IPS-18c (cell line): ENCODE data around the gene MAGI2.
A peak's percentile ranks its signal among the peaks of the same experiment; 100 is the strongest.
"Not testable (repeated sequence)": the region's sequence is repeated elsewhere in the genome, so short reads cannot be mapped to it uniquely, and the experiment has no call there.

ENCODE experiments used
- H3K4me3 ChIP-seq: 2 replicates; pipeline ENCODE4 v1.7.0; 2013; ENCODE audit warnings: low read depth, mild to moderate bottlenecking, low read length, moderate library complexity; ENCODE audit not compliant: insufficient read depth
- H3K9me3 ChIP-seq: one replicate; pipeline ENCODE4 v1.6.1; 2013; ENCODE audit warnings: mild to moderate bottlenecking, low read length, moderate library complexity; ENCODE audit not compliant: control insufficient read depth, insufficient read depth

MAGI2 gene

DNA sequence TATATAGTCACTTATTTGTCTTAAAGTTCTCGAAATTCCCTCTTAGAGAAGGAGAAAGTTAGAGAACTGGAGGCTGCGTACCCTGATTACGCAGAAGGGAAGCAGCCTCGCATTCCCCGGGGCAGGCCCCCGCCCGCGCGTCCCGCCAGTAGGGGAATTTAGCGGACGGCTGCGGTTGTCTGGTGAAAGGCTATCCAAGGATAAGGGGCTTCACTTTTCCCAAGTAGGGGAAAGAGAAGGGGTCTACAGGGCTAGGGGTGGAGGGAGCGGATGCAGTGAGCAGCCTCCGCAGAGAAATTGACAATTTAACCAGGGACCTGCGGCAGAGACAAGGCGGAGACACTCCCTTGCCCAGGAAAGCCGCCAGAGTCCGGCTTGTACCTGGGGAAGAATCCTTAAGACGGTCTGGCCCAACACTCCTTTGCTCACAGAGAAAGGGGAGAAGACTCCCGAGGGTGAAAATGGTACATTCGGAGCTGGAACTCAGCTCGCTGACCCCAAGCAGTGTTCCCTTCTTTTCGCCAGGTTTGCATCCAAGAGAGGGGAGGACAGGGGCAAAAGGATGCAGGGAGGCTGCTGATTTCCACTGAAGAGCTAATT is 994 bp upstream of the MAGI2 start:
- Histone ChIP-seq H3K9me3 (no peaks in the 10 kb centered on the region), H3K4me3 (peak overlapping the region; percentile 72)

DNA sequence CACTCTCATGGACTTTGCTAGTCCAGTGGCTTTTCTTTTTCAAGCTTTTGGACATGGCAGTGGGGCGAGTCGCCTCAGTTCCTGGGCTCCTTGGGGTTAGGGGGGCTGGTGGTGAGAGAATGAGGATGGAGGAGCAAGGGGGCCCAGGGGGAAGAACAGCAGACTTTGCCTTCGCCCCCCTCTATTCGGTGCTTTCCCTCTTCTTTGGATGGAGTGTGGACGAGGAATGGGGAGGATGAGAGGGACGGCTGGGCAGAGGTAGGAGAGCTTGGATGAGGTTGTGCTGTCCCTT is 255 bp downstream of the MAGI2 start:
- H3K4me3 ChIP-seq = peak overlapping the region; percentile 72

DNA sequence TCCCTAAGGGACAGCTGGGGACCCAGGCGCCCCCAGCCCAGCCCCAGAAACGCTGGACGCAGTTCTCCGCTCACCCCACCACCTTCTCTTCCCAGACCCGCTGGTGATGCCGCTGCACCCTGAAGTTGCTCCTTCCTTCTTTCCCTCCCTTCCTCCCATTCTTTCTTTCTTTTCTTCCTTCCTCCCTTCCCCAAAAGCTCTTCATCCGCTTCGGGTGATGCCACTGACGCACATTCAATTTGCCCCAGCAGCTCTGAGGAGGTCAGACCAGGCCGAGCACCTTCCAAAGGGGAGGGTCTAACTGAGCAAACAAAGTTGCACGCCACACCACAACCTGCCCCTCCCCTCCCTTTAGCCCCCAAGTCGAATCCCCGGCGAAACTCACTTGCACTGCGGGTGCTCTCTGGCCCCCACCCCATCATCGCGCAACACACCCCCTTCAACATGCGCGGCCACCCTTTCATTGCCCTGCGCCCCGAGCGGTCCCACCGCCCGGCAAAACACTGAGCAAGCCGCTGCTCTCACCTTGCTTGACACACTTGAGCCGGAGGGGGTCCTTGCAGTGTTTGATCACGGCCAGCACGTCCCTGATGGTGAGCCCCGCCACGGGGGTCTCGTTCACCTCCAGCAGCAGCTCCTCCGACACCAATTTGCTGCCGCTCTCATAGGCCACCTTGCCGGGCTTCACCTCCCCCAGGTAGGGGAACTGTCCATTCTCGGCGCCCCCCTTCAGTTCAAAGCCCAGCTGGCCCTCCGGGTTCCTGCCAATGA is 787 bp downstream of the MAGI2 start:
- peak overlapping the region; percentile 72 for H3K4me3 ChIP-seq
- no peaks in the 10 kb centered on the region for H3K9me3 ChIP-seq

More for the DNA sequence above, 255 bp downstream of the MAGI2 start:
- H3K9me3 ChIP-seq = no peaks in the 10 kb centered on the region

DNA sequence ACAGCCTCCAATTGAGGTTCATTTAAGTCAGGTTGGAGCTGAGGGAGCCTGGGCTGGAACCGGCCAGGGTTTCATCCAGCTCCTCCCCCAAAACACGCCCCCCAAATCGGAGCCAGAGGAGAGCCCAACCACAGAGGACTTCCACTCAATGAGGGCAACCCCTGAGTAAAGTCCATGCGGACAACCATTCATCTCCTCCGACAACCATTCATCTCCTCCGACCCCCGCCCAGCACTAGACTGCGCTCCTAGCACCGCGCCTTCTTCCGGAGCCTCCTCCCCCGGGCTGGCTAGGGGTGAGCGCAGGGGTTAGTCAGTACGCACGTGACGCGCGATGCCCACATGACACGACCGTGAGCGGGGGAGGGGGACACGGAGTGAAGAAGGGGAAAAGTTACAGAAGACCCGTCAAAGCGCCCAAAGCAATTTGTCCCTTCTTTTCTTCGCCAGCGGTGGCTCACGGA is 1.4 kb downstream of the MAGI2 start:
- H3K4me3 ChIP-seq = peak overlapping the region; percentile 72
- no peaks in the 10 kb centered on the region for H3K9me3 ChIP-seq

DNA sequence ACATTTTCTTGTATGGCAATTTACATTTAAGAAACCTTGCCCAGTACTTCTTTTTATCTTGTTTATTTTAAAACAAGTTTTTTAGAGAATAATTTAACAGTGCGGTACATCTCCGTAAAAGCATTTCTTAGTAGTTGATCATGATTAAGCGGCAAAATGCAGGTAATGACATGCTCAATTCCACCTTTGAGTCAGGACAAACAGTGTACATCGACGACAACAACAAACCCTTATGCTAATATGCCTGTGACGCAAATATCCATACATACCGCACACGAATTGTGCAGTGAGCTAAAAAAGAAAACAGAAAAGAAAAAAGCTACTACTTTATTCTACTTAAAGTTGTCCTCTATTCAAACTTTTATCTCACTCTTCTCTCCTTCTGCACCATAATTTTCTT is 1.9 kb downstream of the MAGI2 start:
- Histone ChIP-seq H3K4me3 (peak overlapping the region; percentile 72; the same call in 1 of the 2 replicates), H3K9me3 (no peaks in the 10 kb centered on the region)

DNA sequence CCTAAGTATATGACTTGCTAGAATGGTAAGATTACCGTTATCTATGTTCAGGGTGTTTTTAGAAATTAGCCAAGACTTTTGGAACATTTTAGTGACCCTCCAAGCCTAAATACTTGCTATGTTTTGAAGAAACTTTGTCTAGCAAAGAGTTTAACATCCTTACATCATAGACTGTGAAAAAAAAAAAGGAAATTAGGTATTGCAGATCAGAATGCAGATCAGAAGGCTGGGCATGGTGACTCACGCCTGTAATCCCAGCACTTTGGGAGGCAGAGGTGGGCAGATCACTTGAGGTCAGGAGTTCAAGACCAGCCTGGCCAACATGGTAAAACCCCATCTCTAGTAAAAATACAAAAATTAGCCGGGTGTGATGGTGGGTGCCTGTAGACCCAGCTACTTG is 10.7 kb downstream of the MAGI2 start:
- H3K9me3 ChIP-seq, H3K4me3 ChIP-seq: not testable (repeated sequence)

DNA sequence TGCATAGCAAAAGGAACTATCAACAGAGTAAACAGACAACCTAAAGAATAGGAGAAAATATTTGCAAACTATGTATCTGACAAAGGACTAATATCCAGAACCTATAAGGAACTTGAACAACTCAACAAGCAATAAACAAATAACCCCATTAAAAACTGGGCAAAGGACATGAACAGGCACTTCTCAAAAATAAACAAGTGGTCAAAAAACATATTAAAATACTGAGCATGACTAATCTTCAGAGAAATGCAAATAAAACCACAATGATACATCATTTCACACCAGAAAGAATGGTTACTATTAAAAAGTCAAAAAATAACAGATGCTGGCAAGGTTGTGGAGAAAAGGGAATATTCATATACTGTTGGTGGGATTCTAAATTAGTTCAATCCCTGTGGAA is 17.1 kb downstream of the MAGI2 start:
- no peaks in the 10 kb centered on the region for H3K9me3 ChIP-seq
- no peak overlapping the region for H3K4me3 ChIP-seq

DNA sequence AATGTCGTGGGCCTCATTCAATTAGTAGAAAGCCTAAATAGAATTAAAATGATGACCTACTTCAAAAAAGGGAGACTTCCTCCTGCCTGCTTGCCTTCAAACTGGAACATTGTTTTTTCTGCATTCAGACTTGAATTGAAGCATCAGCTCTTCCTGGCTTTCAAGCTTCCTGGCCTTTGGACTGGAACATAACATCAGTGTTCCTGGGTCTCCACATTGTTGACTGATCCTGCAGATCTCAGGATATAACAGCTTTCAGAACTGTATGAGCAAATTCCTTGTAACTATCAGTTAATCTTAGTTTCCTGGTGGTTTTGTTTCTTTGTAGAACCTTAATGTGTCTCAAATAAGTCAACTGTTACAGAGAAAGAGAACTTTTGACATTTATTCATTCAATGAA is 18.6 kb downstream of the MAGI2 start:
- Histone ChIP-seq H3K4me3 (no peak overlapping the region), H3K9me3 (no peaks in the 10 kb centered on the region)

DNA sequence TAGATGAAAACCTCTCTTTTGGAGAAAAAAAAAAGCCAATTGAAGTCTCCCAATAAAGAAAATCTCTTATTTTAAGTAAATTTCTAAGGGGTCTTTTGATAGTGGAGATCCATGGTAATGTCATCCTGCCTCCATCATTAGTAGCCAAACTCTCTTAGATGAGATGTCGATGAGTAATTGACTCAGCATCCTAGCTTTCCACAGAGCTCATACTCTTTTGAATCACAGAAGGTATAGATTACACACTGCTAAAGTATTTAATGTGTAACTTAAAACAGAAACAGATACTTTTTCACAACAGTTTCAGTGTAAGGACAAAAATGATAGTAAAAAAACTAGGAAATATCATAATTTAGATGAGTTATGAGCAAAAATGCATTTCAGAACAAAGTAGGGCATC is 19.4 kb downstream of the MAGI2 start:
- Histone ChIP-seq H3K4me3 (no peak overlapping the region), H3K9me3 (no peaks in the 10 kb centered on the region)

DNA sequence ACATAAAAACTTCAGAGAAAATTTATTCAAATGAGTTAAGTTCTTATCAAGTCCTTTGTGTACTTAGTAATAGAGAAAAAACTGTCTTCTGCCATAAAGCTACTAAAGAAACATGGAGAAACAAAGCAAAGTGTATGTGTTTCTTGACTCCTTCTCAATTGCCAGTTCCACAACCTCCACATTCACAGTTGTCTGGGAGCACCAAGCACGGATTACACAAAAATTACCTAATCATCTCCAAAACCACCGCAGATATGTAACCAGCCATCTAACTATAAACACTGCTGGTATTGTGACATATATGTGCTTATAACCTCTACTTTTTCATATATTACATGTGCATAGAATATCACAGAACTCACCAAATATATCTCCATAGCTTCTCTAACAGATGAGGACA is 23.1 kb downstream of the MAGI2 start:
- Histone ChIP-seq H3K4me3 (no peak overlapping the region), H3K9me3 (no peaks in the 10 kb centered on the region)

DNA sequence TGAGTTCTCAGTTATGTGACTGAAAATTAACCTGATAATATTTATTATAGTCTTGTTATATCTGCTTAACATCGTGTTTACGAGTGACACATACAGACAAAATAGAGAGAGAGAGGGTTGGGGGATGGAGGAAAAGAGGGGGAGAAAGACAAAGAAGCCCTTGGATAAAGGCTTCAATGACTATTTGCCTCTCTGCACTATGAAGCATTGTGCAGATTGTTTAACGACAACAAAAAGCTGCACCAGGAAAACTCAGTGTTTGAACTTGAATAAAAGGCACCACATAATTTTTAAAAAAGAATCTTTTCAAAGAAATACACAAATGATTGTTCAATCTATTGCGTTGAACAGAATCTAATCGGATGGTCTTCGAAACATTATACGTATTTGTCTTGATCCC is 27.8 kb downstream of the MAGI2 start:
- no peak overlapping the region for H3K4me3 ChIP-seq

DNA sequence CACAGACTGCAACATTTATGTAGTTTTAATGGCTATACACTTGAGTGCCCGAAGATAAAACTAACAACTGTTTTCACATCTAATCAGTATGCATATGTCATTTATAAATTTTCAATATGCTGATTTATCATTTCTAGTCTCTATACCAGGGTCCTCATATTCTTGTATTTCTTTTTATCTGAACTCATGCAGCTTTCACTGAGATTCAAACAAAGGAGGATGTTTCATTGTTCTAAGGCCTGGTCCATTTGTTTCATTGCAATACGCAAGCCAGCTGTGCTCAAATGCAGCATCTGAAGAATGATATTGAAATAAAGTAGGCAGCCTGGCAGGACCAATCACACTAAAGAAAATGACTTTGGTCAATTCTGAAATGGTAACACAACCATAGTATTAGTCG is 31.7 kb downstream of the MAGI2 start:
- H3K9me3 ChIP-seq = no peaks in the 10 kb centered on the region

More for the DNA sequence above, 27.8 kb downstream of the MAGI2 start:
- no peaks in the 10 kb centered on the region for H3K9me3 ChIP-seq

DNA sequence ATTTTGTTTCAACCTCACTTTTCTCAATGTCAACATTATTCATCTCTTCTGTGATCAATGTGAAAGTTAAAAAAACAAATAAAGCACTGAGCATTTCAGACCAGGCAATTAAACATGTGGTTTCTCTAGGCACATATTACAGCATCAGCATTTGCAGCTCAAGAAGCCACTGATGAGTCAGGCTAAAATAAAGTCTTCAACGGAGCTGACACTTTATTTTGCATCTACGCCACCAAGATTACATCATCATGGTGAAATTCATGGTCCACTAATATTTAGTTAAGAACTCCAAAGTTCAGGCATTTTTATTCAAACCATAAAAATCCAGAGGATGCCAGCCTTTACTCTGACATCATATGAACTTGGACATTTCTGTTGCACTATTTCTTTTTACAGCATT is 33.0 kb downstream of the MAGI2 start:
- no peak overlapping the region for H3K4me3 ChIP-seq

More for the DNA sequence above, 31.7 kb downstream of the MAGI2 start:
- H3K4me3 ChIP-seq = no peak overlapping the region

DNA sequence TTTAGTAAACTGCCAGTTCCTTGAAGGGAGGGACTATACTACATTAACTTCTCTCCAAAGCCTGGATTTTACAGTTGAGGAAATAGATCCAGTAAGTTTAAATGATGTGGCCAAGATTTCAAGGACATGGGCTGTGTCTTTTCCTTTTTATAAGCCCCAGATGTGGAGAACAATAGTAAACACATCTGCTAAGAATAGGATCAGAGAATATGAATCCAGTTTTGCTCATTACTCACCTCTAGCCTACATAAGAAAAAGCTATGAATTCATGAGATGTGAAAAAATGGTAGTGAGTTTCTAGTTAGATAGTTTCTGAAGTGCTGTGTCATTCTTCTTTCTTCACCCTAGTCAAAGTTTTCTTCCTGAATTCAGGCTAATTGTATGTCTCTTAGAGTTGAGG is 38.6 kb downstream of the MAGI2 start:
- no peak overlapping the region for H3K4me3 ChIP-seq
- H3K9me3 ChIP-seq = no peaks in the 10 kb centered on the region

More for the DNA sequence above, 33.0 kb downstream of the MAGI2 start:
- no peaks in the 10 kb centered on the region for H3K9me3 ChIP-seq

DNA sequence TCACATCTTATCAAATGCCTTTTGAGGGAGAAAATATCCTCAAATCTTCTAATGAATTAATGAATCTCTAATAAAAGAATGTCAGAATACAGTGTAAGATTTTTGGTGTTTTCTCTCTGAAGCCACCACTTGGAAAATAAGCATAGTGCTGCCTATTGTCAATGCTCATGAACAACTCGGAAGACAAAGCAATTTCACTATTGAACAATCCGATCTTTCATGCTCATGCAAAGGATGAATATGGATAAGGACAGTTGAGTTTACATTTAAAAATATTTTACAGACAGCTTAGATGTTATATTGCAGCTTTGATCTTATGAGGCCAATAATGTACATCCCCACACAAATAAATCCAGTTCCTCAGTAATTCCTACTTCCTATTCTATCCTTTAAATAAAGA is 40.6 kb downstream of the MAGI2 start:
- Histone ChIP-seq H3K9me3 (no peaks in the 10 kb centered on the region), H3K4me3 (no peak overlapping the region)

DNA sequence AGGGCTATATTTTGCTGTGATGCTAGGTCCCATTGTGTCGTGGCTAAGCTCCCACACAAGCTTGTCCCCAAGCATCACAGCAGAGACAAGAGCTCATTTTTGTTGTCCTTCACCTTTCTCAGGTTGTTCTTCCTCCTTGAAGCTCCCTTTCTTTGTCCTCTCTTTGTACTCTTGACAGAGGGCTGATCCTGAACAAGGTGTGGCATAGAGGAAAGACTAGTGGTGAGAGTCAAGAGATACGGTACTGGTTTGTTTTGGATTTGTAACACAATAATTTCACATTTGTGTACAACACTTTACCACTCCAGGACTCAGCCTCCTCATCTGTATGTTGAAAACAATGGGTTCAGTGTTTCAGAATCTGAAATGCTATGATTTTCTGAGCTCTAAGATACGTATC is 41.0 kb downstream of the MAGI2 start:
- Histone ChIP-seq H3K9me3 (no peaks in the 10 kb centered on the region), H3K4me3 (no peak overlapping the region)

DNA sequence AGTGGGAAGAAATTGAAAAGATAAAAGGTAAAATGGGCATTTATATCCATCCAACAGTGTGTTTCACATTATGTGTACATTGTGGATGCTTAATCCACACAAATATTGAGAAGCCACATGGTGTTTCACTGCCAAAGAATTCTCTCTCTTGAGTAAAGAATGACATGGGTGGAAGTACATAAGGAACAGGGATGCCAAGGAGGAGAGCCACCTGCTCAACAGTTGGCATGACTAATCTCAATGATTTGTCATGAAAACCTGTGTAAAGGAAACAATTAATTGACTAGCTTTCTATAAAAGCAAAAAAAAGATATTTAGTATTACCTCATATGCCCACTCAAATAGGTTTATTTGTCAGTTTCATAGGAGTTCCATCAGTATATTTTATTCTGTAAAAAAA is 43.1 kb downstream of the MAGI2 start:
- Histone ChIP-seq H3K9me3 (no peaks in the 10 kb centered on the region), H3K4me3 (no peak overlapping the region)

DNA sequence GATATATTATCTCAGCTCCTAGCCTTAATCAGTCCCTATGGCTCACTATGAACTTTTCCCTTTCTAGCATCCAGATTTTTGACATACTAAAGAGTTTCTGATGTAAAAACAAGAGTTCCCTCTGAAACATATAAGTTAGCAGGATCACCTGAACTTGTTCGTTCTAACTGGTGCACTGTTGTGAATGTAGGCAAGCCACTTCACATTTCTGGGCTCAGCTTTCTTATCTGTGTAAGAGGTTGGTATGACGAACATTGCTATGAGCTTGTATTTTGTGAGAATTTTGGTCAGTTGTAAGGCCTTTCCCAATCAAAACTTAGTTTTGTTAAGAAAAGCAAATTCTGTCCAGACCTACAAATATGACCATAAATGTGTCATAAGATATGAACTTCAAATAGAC is 46.1 kb downstream of the MAGI2 start:
- Histone ChIP-seq H3K9me3 (no peaks in the 10 kb centered on the region), H3K4me3 (no peak overlapping the region)

DNA sequence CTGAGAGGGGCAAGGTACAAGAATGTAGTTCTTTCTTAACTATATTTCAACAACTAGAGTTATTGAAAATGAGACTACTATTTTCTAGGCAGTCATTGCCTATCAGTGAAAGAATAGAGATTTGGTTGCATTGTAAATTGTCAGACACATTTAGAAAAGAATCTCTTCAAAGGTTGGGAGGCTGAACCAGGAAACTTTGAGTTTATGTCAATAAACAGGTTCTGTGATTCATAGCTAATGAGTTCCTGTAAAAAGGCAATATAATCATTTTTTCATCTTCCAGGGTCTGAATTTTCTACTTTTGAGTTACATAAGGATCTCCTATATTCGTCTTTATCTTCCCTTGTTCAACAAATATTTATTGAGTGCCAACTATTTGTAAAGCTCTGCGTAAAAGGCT is 47.1 kb downstream of the MAGI2 start:
- no peaks in the 10 kb centered on the region for H3K9me3 ChIP-seq
- H3K4me3 ChIP-seq = no peak overlapping the region
